TTC549 (cell line): Measurements from ENCODE around the gene HOXB13.

Experiments
- FAIRE-seq: peaks from 2 replicates; lab custom pipeline; 2012; peaks lifted over from hg19 to GRCh38; lab: Jason Lieb, UNC

HOXB13 gene

DNA sequence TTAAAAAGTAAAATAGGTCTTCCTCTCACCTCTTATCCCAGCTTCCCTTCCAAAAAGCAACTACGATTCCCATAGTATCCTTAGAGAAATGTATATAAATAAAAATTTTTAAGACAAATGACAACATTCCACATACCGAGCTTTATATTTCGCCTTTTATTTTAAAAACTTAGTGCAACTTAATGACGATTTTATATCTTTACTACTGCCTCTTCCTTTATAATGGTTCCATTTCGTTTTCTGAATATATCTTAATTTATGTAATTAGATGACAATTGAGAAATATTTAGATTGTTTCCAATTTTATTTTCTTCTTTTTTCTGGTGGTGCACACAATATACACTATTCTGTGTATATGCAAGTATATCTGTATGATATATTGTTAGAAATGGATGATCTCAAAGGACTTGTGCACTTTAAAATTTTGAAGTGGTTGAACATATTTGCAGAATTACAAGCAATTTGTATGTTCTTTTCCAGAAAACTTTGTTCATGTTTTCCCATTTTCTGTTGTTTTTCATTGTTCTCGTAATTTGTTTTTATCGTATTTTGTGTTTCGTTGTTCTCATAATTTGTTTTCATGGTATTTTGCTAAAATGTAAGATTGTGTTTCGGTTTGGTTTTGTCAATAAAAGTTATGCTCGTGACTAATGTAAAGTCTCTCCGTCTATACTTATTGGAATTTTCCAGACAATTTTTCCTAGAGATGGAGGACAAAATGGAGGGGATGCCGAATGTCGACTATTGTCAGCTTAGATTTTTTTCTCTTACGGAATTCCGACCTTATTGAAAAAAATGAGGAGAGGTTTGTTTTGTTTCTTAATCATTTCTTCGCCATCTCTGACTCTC, 20.4 kb upstream of the HOXB13 start:
- no peak for FAIRE-seq

DNA sequence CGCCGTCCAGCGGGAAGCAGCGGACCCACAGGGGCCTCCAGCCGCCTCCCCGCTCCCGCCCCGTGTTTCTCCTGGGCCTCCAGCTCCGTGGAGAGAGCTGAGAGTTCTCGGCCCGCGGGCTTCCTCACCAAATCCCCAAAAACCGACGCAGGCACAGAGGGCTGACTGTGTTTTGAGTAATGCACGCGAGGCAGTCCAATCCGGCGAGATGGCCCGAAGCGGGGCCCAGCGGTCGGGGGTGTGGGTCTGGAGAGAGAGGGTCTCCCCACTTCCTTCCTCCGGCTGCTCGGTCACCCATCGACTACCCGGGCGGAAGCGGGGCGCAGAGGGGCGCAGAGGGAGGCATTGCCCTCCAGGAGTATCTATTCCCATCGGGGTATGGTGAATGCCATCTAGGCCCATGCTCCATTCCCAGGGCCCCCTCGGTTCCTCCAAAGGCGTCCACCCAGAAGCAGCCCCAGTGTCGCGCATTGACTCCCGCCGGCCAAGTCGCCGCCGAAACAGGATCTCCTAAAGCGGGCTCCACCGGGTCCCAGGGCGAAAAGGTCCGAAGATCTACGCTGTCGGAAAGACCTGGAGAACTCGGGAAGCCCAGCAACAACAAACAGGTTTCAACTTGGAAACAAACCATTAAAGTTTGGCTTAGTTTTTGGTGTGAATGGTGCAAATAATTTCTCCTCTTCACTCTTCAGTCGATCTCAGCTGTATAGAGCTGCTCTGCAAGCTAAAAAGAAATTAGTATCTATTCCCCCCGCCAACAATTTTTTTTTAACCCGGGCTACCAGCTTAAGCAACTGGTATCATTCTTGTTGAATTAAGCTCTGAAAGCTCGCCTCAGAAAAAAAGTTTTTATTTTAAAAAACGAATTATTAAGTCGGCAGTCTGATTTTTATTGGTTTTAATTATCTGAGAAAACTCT, 19.2 kb upstream of the HOXB13 start:
- FAIRE-seq, result no peak

DNA sequence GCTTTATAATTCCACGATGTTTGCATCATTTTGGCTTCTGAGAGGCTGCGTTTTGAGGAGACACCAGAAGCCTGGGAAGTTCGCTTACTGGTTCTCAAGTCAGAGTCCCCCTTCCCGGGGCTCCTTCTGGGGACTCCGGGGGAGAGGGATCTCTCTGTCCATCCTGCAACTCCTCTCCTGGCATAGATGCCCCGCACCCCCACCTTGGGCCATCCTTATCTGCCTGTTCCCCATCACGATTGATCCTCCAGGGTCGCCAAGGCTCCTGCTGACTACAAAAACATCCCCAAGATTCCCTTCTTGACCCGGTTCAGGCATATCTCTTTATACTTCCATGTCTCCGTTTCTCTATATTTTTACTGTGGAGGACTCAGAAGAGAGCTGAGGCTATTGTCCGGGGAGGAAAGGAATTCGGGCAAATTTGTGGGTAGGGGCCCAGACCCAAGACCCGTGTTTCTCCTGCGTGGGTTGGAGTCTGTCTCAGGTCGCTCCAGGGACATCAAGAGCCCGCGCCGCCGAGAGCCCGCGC, 18.4 kb upstream of the HOXB13 start:
- no peak for FAIRE-seq

DNA sequence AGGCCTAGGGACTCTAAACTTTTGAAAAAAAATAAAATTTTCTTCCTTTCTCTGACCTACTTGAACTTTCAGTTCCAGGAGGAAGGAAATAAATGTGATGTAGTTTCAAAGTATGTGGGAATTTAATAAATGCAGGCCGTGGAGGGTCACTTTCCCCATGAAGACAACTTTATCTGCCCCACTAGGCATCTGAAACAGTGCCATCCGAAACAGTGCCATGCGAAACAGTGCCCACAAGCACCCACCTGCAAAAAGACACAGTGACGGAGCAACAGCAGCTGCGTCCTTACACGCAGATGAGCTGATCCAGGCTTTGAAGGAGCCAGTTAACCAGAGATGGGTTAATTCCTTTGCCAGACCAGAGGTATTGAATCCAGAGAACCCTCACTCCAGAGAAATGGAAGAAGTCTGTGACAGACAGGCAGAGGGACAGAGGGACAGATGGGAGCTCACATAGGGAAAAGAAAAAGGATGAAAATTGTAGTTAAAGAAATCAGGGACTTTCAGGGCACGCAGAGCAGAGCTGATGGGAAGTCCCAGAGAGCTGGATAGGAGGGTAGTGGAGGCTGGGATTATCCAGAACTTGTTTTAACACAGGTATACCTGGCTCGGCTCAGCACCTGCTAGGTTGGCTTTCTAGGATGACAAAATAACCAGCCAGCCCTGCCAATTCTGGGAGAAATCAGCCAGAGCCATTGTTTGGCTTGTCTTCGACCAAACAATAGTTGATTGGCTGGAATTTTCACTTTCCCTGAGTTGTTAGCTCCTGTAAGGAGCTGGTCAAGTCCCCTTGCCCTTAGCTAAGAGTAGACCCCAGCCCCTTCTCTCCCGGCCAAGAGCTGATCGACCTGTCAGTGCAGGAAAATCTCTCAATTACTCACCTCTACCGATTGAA, 17.1 kb upstream of the HOXB13 start:
- FAIRE-seq, result no peak

DNA sequence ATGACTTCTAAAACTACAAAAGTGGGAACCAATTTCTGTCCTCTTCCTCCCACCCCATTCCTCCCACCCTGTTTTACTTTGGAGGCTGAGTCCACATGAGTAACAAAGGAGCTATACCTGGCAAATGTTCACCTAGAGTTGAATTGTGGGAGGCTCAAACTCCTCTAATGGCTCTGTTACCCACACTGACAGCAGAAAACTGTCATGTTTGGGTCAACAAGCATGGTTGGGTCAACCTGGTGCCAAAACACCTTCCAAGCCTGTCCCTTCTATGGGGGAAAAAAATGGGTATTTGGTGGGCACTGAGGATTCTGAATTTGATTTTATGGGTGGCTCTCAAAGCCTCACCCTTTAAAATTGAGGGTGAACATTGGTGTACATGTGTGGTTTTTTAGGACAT, 12.0 kb upstream of the HOXB13 start:
- FAIRE-seq, result no peak

DNA sequence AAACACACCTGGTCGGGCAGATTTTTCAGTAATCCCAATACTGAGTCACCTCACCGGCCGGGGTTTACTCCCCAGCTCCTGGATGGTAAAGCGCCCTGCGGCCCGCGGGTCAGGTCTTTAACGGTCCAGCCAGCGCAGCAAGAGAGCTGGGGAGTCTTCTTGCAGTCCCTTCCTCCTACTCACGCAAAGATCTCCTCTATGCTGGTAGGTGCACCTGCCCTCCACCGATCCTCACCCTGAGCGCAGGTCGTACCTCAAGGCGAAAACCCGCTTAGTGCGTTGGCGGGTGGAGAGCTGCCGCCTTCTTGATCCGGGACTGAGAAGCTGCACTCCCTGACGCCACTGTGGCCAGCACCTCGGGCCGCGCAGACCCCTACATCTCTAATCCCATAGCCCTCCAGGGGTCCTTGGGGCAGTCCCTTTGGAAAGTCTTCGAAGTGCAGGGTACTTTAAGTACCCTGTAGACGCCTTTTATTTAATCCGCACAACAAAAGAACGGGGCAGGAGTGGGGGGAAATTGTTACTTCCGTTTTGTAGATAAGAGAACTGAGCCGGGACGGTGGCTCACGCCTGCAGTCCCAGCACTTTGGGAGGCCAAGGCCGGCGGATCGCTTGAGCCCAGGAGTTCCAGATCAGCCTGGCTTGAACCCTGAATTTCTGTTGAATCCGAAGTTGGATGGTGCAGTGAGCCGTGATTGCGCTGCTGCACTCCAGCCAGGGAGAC, 10.4 kb upstream of the HOXB13 start:
- FAIRE-seq, result no peak

DNA sequence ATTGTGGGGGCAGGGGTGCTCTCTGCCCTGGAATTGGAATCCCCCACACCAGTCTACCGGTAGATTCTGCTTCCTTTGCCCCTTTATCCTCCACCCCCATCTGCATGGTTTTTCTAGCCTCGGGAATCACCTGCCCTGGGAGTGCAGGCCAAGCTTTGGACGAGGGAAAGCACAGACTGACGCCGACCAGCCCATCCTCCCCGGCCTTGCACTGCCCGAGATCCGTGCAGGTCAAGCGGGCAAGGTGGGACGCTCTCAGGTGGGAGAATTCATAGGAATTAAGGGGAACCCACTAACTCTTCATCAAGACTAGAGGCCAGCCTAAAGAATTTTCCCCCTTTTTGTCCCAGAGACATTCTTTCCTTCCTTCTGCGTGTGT, 9.9 kb upstream of the HOXB13 start:
- FAIRE-seq, result no peak

DNA sequence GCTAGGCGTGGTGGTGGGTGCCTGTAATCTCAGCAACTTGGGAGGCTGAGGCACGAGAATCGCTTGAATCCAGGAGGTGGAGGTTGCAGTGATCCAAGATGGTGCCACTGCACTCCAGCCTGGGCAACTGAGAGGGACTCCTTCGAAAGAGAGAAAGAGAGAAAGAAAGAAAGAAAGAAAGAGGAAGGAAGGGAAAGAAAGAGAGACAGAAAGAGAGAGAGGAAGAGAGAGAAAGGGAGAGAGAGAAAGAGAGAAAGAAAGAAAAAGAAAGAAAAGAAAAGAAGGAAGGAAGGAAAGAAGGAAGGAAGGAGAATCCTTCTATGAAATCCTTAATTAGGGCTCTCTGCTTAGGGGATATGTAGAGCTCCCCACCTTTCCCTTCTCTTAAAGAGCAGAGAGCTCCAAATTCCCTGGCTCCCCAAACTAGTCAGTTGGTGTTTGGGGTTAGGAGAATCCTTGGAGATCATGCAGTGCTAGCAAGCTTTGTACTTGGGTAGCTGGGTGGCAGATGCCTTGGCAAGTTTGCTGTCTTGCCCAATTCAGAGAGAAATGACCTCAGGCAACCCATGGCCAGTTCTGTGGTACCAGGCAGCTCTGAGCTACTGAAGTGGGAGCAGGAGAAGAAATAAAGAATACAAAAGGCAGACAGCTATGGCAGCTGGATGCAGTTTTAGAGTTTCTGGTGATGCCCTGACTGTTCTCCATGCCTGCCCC, 8.9 kb upstream of the HOXB13 start:
- FAIRE-seq, result no peak

DNA sequence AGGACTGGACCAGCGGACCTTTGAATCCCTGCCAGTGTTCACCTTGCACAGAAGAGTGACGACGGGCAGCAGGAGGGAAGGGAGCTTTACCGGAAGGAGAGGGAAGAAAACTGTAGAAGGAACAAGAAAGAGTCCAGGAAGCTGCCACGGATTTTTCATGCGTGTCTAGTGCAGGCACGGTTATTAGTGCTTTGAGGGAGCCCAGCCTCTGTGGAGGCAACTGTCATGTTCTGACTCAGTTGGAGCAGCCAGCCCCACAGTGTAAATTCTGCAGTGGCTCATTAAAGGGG, 6.5 kb upstream of the HOXB13 start:
- no peak for FAIRE-seq

DNA sequence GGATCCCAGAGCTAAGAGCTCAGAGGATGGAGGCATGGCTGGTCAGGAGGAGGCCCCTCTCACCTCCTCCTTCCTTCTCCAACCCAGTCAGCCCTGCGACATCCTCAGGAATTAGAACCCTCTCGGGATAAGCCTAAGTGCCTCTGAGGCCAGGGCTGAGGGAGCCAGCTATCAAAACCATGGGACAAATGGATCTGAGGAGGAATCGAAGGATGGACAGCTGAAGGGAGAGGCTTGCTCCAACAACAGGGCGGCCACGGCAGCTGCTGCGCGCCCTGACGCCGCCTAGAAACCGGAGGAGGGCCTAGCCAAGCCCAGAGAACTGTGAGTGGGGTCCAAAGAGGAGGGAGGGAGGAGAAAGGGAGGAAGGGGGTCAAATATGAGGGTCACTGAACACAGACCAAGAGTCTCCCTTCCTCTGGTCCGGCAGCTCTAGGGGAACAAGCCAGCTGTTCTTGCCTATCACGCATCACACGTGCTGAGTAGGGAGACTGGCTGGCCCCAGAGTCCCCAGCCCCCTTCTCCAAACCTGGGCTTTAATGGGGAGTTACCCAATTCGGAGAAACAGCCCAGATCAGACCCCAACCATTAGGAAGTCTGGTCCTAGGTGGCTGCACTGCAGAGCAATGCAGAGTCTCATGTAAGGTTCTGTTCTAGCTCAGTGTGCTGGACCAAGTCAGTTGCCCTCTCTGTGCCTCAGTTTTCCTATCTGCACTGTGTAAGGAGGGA, 5.9 kb upstream of the HOXB13 start:
- FAIRE-seq, result no peak

DNA sequence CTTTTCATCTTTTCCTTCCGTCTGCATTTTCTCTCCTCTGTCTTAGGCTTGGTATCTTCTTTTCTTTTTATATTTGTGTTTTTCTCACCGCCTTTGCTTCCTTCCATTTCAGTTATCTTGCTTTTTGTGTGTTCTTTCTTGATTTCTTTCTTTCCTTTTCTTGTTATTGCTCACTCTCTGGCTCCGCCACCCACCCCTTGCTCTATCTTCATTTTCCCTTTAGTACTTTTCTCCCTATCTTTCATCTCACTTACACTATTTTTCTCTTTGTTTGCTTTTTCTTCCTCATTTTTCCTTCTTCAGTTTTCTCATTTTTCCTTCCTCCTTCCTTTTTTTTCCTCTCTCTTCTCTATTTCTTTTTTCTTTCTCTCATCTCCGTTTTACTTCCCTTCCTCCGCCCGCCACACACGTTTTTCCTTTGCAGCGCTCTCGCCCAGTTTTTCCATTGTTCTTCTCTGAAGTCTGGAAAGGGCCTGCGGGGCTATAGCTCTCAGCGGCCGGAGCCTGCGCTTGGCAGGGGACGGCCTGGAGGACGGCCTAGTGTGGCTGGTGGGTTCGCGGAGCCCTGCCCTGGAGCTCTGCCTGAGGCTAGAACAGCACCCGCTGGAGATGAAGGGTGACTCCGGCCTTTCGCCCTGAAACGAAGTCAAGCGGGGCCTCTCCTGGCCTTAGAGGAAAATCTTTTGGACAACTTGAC, 5.2 kb upstream of the HOXB13 start:
- FAIRE-seq, result no peak

DNA sequence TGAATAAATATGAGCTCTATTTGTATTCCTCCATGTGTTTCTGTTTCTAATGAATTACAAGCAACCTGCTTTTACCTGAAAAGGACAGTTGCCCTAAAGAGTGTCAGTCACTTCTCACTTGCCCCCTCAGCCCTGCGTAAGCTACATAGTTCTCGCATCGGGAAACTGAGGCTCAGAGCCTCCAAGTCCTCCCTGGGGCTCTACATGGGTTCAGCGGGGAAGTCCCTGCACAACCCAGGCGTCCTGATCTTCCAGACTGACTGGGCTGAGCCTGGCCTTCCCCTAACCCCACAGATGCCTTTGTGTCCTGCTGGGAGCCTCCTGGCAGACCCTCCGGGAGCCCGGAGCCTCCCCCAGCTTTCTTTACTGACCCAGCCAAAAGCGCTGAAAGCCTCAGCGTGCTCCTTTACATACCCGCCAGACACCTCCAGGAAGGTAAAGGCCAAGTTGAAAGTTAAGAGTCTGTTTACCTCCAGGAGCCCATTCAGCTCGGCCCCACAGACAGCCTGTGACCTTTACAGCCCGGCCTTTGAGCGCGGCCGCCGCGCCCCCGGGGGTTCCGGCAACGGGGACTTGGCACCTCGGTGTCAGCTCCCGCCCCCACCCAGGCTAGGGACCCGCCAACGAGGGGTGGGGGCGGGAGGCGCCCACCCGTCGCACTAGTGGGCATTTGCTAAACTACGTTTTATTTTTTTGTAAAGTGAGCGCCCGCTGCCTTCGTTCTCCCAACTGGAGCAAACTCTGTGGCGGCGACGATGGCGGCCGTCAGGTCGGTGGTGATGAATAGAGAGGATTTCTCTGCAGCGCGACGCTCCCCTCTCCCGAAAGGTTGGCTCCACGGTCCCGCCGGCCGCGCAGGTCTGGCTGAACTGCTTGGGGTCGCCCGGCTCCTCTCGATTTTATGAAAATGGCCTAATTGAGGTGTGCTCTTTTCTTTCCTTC, 4.4 kb upstream of the HOXB13 start:
- no peak for FAIRE-seq

DNA sequence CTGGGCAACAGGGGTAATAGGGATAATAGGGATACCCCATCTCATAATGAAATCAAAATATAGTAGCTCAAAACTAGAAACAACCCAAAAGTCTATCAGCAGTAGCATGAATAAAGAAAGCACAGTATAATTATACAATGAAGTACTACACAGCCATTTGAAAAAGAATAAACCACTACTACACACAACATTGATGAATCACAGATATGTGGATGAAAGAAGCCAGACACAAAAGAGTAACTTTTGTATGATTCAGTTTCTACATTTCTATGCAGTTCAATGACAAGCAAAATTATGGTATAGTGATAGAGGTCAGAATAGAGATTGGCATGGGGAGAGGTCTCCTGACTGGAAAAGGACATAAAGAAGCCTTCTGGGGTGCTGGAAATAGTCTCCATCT, 2.8 kb upstream of the HOXB13 start:
- FAIRE-seq, result no peak

DNA sequence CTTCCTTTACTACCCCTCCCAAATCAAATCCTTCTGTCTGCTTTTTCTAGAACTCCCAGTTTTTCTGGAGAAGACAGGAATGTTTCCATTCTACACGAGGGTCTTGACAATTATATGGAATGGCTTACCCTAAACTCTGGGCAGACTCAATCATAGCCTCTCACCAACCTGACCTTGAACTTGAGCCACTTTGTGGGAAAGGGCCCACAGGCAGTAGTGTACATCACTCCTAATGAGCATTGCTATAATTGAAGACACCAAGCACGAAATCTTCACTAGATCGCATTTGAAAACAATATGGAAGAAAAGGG, 1.6 kb upstream of the HOXB13 start:
- no peak for FAIRE-seq

DNA sequence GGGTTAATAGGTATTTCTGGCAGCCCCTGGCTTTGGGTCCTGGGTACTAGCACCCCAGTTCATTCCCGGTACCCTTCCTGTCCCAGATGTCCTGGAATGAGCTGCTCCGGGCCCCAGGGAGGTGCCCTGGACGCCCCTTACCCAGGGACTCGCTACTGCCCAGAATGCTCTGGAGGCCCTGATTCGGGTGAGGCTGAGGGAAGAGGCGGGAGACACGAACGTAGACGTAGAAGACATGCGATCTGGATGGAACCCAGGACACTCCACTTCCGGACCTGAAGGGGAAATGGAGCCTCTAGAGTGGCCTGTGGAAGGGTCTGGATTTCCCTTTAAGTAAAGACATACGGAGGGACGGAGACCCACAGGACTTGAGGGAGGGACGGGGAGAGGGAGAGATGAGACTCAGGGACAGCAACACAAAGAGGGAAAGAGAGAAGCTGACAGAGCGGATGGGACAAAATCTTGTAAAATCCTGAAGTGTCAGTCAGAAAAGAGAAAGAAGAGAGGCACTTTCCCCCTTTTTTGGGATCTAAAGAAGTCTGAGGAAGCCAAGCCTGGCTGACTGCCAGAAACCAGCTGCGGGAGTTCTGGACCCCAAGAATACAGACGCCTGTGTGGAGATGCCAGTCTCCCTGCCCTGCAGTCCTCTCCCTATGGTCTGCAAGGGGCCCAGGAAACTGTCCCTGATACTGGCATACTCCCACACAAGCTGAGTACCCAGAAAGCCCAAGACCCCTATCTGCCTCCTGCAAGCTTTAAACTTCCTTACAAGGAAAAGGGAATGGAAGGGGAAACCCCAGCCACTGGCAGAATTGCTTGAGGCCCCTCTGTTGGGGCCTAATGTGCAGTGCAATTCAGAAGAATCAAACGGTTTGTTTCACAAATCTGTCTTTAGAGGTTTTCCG, 1.0 kb upstream of the HOXB13 start:
- FAIRE-seq, result no peak

DNA sequence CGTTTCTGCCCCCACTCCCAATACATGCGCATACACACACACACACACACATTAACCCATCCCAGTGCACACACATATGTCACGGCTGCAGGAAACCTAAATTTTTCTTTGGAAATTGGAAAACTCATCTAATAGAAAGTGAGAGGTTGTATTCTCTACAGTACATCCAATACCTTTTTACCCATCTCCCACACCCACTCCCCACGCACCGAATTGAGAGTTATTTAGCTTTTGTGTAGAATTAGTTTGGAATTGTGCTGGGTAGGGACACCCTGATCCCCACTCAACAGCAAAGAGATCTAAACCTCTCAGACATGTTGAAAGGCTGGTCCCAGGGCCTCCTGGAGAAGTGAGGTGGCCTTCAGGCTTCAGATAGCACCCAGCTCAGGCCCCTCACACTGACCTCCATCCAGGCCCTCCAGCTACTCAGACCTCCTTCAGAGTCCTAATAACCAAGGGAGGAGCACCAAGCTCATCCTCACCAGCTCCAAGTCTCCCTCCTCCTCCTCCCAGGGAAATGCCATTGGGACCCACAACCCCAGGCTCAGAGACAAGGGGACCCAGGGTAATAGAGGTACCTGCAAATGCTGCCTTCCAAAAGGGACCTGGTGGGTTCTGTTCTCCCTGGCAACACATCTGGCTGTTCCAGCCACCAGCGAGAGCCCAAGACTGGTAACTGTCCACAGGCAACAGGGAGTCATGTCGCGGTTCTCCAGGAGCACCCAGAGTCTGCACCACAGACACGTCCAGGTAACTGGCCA, 955 bp downstream of the HOXB13 start:
- FAIRE-seq, result no peak

DNA sequence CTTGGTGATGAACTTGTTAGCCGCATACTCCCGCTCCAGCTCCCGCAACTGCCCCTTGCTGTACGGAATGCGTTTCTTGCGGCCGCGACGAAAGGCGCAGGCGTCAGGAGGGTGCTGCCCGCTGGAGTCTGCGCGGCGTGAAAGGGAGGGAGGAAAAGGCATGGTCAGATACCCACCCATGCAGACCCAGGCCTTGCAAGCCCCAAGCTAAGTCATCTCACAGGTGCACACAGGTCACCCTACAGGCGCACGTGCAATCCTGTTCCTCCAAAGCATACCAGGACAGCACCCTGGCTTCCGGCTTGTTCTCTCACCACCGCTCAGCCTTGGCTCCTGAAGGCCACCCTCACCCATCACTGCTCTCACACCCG, 1.6 kb downstream of the HOXB13 start:
- FAIRE-seq, result no peak
